ENCODE results near the gene PLA2G4B. TPM values are rescaled to one million over a fixed set of nuclear protein-coding genes. Genes with fewer than 3 reads are reported as not detected.
A peak's percentile ranks its signal among the peaks of the same experiment; 100 is the strongest.

The PLA2G4B gene
- total RNA-seq, 1 experiment from 2014 or later = 11.0 TPM

DNA sequence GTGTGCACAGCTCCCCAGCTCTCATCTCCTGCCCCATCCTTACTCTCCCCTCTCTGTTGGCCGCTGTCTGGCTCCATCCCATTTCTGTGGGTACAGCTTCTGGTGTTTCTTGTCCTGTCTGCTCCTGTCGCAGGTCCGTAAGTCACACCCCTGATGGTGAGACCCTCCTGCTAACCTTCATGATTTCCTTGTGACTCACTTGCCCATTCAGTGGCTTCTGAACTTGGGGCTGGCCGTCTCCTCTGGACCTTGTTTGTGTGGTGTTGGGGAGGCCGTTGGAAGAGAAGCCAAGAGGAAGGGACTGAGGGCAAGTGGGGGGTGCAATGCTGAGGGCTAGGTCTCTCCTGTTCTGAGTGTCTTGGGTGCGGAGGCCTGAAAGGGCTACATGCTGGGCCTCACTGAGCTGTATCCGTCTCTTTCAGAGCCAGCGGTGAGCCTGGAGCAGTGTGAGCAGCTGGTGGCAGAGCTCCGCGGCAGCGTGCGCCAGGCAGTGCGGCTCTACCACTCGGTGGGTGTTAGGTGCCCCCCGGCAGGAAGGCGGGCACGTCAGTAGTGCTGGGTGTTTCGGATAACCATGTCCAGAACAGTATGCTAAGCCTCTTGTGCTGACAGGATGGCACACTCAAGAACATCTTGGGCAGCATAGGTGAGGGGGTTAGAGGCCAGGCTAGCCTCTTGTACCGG lies 14.4 kb upstream of the PLA2G4B start:
- CTCF ChIA-PET = interaction anchor here (0.6 to 3.7 kb wide), 3 partner anchors 22 to 80 kb away, joined by 3 to 32 read pairs (median 30); partner anchors contain the start of gene MAPKBP1
- H3K36me3 Mint-ChIP-seq = no peaks in the 10 kb centered on the region
- DNase-seq (ENCODE audit: low spot score) = no peak

DNA sequence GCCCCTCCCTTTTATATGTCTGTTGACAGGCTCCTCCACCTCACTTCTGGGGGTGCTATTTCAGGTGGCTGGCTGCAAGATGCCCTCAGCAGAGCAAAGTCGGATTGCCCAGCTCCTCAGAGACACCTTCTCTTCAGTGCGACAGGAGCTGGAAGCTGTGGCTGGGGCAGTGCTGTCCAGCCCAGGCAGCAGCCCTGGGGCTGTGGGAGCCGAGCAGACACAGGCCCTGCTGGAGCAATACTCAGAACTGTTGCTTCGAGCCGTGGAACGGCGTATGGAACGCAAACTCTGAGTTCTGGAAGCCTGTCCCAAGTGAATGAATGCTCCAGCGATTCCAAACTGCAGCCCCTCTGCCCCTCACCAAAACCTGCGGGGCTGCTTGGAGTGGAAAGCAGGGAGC lies 13.5 kb upstream of the PLA2G4B start:
- ATAC-seq = no peak
- no peaks in the 10 kb centered on the region for H3K9me3 Mint-ChIP-seq
- TF ChIP-seq, protein P1, sequence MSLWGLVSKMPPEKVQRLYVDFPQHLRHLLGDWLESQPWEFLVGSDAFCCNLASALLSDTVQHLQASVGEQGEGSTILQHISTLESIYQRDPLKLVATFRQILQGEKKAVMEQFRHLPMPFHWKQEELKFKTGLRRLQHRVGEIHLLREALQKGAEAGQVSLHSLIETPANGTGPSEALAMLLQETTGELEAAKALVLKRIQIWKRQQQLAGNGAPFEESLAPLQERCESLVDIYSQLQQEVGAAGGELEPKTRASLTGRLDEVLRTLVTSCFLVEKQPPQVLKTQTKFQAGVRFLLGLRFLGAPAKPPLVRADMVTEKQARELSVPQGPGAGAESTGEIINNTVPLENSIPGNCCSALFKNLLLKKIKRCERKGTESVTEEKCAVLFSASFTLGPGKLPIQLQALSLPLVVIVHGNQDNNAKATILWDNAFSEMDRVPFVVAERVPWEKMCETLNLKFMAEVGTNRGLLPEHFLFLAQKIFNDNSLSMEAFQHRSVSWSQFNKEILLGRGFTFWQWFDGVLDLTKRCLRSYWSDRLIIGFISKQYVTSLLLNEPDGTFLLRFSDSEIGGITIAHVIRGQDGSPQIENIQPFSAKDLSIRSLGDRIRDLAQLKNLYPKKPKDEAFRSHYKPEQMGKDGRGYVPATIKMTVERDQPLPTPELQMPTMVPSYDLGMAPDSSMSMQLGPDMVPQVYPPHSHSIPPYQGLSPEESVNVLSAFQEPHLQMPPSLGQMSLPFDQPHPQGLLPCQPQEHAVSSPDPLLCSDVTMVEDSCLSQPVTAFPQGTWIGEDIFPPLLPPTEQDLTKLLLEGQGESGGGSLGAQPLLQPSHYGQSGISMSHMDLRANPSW (CRISPR knock-in tag; conservative IDR thresholded peaks at IDR 0.05; ENCODE audit: low read depth) = no peak
- no peak for TF ChIP-seq ESRRA (CRISPR knock-in tag; IDR thresholded peaks at IDR 0.05; ENCODE audit: borderline replicate concordance)
- H3K4me1 Mint-ChIP-seq = peaks cover 7% of the 10 kb centered on the region
- no peak for DNase-seq (ENCODE audit: low spot score)
- POLR2A ChIA-PET = interaction anchor here (3.5 kb wide), 1 partner anchor 51 kb away, joined by 15 read pairs; the partner anchor contains the start of gene MAPKBP1
- no peaks in the 10 kb centered on the region for H3K27me3 Mint-ChIP-seq (ENCODE audit: low read depth)
- H3K36me3 Mint-ChIP-seq = no peaks in the 10 kb centered on the region
- CTCF ChIA-PET = interaction anchor here (1.2 to 3.9 kb wide), 4 partner anchors 15 to 79 kb away, joined by 3 to 56 read pairs (median 18); partner anchors contain the start of gene MAPKBP1
- no peak overlapping the region for H3K4me3 Mint-ChIP-seq
- H3K27ac Mint-ChIP-seq = no peak overlapping the region

More for the DNA sequence above, 14.4 kb upstream of the PLA2G4B start:
- Mint-ChIP-seq H3K27ac (no peak overlapping the region; the same call in 1 of the 2 replicates), H3K9me3 (no peaks in the 10 kb centered on the region), H3K4me1 (peaks cover 7% of the 10 kb centered on the region), H3K27me3 (ENCODE audit: low read depth) (no peaks in the 10 kb centered on the region), H3K4me3 (no peak overlapping the region)
- no peak for ATAC-seq
- TF ChIP-seq NR1H2 (CRISPR knock-in tag; IDR thresholded peaks at IDR 0.05) (no peak), ZNF121 (CRISPR knock-in tag; IDR thresholded peaks at IDR 0.05) (no peak), RELA (CRISPR knock-in tag; IDR thresholded peaks at IDR 0.05; ENCODE audit: borderline replicate concordance) (no peak), PRRX2 (CRISPR knock-in tag; IDR thresholded peaks at IDR 0.05) (no peak)
- POLR2A ChIA-PET = interaction anchor here (0.7 kb wide), 1 partner anchor 30 kb away, joined by 3 read pairs; no protein-coding TSS in a partner anchor

GRCh38 chr15:41825572-41826535 lies 12.8 kb upstream of the PLA2G4B start:
- peaks cover 7% of the 10 kb centered on the region for H3K4me1 Mint-ChIP-seq
- H3K4me3 Mint-ChIP-seq = peak overlapping the region; percentile 92
- H3K36me3 Mint-ChIP-seq = no peaks in the 10 kb centered on the region
- ChIA-PET POLR2A (interaction anchor here (0.5 to 3.5 kb wide), 3 partner anchors 42 to 465 kb away, joined by 4 to 15 read pairs (median 10); partner anchors contain the start of gene MAPKBP1), CTCF (interaction anchor here (1.1 to 3.9 kb wide), 6 partner anchors 16 to 223 kb away, joined by 3 to 56 read pairs (median 4); partner anchors contain the start of gene MAPKBP1)
- H3K27ac Mint-ChIP-seq = no peak overlapping the region
- TF ChIP-seq SOX15 (CRISPR knock-in tag; IDR thresholded peaks at IDR 0.05) = no peak
- DNase-seq (ENCODE audit: low spot score) (no peak), ATAC-seq (no peak)
- no peaks in the 10 kb centered on the region for H3K27me3 Mint-ChIP-seq (ENCODE audit: low read depth)
- no peaks in the 10 kb centered on the region for H3K9me3 Mint-ChIP-seq

- Mint-ChIP-seq H3K4me3 (peak overlapping the region; percentile 92), H3K36me3 (peaks cover 2% of the 10 kb centered on the region; the same call in 1 of the 2 replicates), H3K9me3 (no peaks in the 10 kb centered on the region), H3K27ac (no peak overlapping the region), H3K4me1 (peaks cover 7% of the 10 kb centered on the region), H3K27me3 (ENCODE audit: low read depth) (no peaks in the 10 kb centered on the region)
- ATAC-seq (peak; percentile 23), DNase-seq (ENCODE audit: low spot score) (peak; percentile 55)
- POLR2A ChIA-PET = interaction anchor here (0.8 to 3.5 kb wide), 3 partner anchors 11 to 53 kb away, joined by 4 to 15 read pairs (median 4); partner anchors contain the start of gene MAPKBP1
- CTCF ChIA-PET = interaction anchor here (0.8 to 3.9 kb wide), 12 partner anchors 18 to 361 kb away, joined by 3 to 56 read pairs (median 4); partner anchors contain the start of gene MAPKBP1
- TF ChIP-seq ZNF121 (CRISPR knock-in tag; IDR thresholded peaks at IDR 0.05) = no peak
- TF ChIP-seq MXD4 (CRISPR knock-in tag; IDR thresholded peaks at IDR 0.05; ENCODE audit: borderline replicate concordance) = no peak
- TF ChIP-seq GTF2I (CRISPR knock-in tag; conservative IDR thresholded peaks at IDR 0.05) = no peak
- TF ChIP-seq CREM (CRISPR knock-in tag; IDR thresholded peaks at IDR 0.05) = no peak
- TF ChIP-seq, protein P2, sequence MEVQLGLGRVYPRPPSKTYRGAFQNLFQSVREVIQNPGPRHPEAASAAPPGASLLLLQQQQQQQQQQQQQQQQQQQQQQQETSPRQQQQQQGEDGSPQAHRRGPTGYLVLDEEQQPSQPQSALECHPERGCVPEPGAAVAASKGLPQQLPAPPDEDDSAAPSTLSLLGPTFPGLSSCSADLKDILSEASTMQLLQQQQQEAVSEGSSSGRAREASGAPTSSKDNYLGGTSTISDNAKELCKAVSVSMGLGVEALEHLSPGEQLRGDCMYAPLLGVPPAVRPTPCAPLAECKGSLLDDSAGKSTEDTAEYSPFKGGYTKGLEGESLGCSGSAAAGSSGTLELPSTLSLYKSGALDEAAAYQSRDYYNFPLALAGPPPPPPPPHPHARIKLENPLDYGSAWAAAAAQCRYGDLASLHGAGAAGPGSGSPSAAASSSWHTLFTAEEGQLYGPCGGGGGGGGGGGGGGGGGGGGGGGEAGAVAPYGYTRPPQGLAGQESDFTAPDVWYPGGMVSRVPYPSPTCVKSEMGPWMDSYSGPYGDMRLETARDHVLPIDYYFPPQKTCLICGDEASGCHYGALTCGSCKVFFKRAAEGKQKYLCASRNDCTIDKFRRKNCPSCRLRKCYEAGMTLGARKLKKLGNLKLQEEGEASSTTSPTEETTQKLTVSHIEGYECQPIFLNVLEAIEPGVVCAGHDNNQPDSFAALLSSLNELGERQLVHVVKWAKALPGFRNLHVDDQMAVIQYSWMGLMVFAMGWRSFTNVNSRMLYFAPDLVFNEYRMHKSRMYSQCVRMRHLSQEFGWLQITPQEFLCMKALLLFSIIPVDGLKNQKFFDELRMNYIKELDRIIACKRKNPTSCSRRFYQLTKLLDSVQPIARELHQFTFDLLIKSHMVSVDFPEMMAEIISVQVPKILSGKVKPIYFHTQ (CRISPR knock-in tag; IDR thresholded peaks at IDR 0.05) = no peak
- TF ChIP-seq, protein P3, sequence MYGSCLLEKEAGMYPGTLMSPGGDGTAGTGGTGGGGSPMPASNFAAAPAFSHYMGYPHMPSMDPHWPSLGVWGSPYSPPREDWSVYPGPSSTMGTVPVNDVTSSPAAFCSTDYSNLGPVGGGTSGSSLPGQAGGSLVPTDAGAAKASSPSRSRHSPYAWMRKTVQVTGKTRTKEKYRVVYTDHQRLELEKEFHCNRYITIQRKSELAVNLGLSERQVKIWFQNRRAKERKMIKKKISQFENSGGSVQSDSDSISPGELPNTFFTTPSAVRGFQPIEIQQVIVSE (CRISPR knock-in tag; IDR thresholded peaks at IDR 0.05; ENCODE audit: borderline replicate concordance) = no peak
- TF ChIP-seq, protein P4, sequence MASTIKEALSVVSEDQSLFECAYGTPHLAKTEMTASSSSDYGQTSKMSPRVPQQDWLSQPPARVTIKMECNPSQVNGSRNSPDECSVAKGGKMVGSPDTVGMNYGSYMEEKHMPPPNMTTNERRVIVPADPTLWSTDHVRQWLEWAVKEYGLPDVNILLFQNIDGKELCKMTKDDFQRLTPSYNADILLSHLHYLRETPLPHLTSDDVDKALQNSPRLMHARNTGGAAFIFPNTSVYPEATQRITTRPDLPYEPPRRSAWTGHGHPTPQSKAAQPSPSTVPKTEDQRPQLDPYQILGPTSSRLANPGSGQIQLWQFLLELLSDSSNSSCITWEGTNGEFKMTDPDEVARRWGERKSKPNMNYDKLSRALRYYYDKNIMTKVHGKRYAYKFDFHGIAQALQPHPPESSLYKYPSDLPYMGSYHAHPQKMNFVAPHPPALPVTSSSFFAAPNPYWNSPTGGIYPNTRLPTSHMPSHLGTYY (CRISPR knock-in tag; IDR thresholded peaks at IDR 0.05) = no peak
- TF ChIP-seq TP53 (CRISPR knock-in tag; IDR thresholded peaks at IDR 0.05) = no peak
- TF ChIP-seq TEAD4 (CRISPR knock-in tag; IDR thresholded peaks at IDR 0.05) = no peak
- TF ChIP-seq GRHL2 (CRISPR knock-in tag; IDR thresholded peaks at IDR 0.05; ENCODE audit: insufficient replicate concordance, severe bottlenecking) = no peak
- no peak for TF ChIP-seq ETV6 (CRISPR knock-in tag; IDR thresholded peaks at IDR 0.05)
These were observed 11.3 kb upstream of the PLA2G4B start for GRCh38 chr15:41827290-41827879.
